ENCODE results near the gene CCNB2. TPM values are rescaled to one million over a fixed set of nuclear protein-coding genes. Genes with fewer than 3 reads are reported as not detected.

The CCNB2 gene
- total and polyA plus RNA-seq, 2 donors (not counting 3 experiments of a cell fraction or from before 2014, with no cell fraction given), result 55.9 to 65.2 TPM

GRCh38 chr15:59165726-59166125, 60.8 kb downstream of the CCNB2 start:
- FAIRE-seq, result peak; percentile 68
- peak overlapping the region; percentile 54 for H3K27ac ChIP-seq (ENCODE audit: insufficient read depth, low read depth, low read length)
- intact Hi-C loops (cut with micrococcal nuclease), result no loop called here

More at GRCh38 chr15:59165726-59166125, 60.8 kb downstream of the CCNB2 start:
- dilution Hi-C loops (cut with MboI; ENCODE audit: extremely low pct_ligation_motif_present, low sequenced_read_pairs), result no loop called here
- CTCF ChIA-PET, result interaction anchor here (1.0 to 1.7 kb wide), 6 partner anchors 9 to 363 kb away, joined by 3 to 9 read pairs (median 4); no protein-coding TSS in a partner anchor
- Histone ChIP-seq H2AFZ (ENCODE audit: low read depth, low read length) (no peak overlapping the region), H4K20me1 (replicated peaks; ENCODE audit: control insufficient read depth, extremely low read depth, insufficient read depth, low read length) (no peaks in the 10 kb centered on the region), H3K36me3 (ENCODE audit: control insufficient read depth in 2 of 2, extremely low read depth in 1 of 2, insufficient read depth in 2 of 2, low read length in 2 of 2) (peaks cover 0 to 12% of the 10 kb centered on the region in 2 experiments), H3K27me3 (ENCODE audit: control insufficient read depth in 2 of 2, insufficient read depth in 2 of 2, low read length in 2 of 2) (no peaks in the 10 kb centered on the region), H3K4me2 (ENCODE audit: insufficient read depth, low read length) (no peak overlapping the region), H3K9me1 (replicated peaks; ENCODE audit: control insufficient read depth, extremely low read depth, insufficient read depth, low read length) (no peaks in the 10 kb centered on the region), H3K4me1 (ENCODE audit: control insufficient read depth, extremely low read depth, insufficient read depth, low read length) (peaks cover 46% of the 10 kb centered on the region), H3K79me2 (ENCODE audit: control insufficient read depth, insufficient read depth, low read length) (no peaks in the 10 kb centered on the region), H3K4me3 (replicated peaks in 1 of 3; ENCODE audit: insufficient read depth in 1 of 3, low read depth in 1 of 3, low read length in 3 of 3) (no peak overlapping the region), H3K9me3 (replicated peaks; ENCODE audit: control insufficient read depth, insufficient read depth, low read length) (no peaks in the 10 kb centered on the region), H3K9ac (replicated peaks; ENCODE audit: extremely low read depth, insufficient read depth, low read length) (no peak overlapping the region)
- DNase-seq (ENCODE audit: low read depth, low spot score), result peak; percentile 75
- no TSS peak for BruUV-seq (replicated peaks)
- TF ChIP-seq CTCF (IDR thresholded peaks at IDR 0.05; ENCODE audit: extremely low read depth in 1 of 2, insufficient read depth in 1 of 2, low read depth in 1 of 2, low read length in 2 of 2) (no peak), POLR2AphosphoS5 (IDR thresholded peaks at IDR 0.05; ENCODE audit: insufficient read depth, low read depth, low read length) (peak; percentile 19)
- POLR2A ChIA-PET, result interaction anchor here (0.8 kb wide), 1 partner anchor 207 kb away, joined by 3 read pairs; the partner anchor contains the start of gene MYO1E

Measured in endothelial cell of umbilical vein (primary cell).